ENCODE data around the gene IL1RAP. TPM values are rescaled to one million over a fixed set of nuclear protein-coding genes. Genes with fewer than 3 reads are reported as not detected.

IL1RAP gene
- total and polyA plus RNA-seq, 9 of the 15 experiments (the other 6 are each of a cell fraction or from before 2014, with no cell fraction given): 0.23 to 1.8 (median 0.88) TPM

- FAIRE-seq (no peak), ATAC-seq (no peak), DNase-seq (ENCODE audit: extremely low read depth in 1 of 4, low spot score in 3 of 4) (no peak)
- ChIA-PET POLR2A (no interaction called here), CTCF (ENCODE audit: low intra/inter-chr PET ratio) (no interaction called here)
- Histone ChIP-seq H4K20me1 (replicated peaks; ENCODE audit: control insufficient read depth, insufficient read depth, low read length) (no peaks in the 10 kb centered on the region), H3K4me1 (replicated peaks in 1 of 2; ENCODE audit: control insufficient read depth in 2 of 2, insufficient read depth in 2 of 2, low read length in 2 of 2) (no peaks in the 10 kb centered on the region), H3K27ac (ENCODE audit: extremely low read depth, low read depth, low read length) (no peak overlapping the region), H3K36me3 (ENCODE audit: control insufficient read depth, insufficient read depth, low read length) (no peaks in the 10 kb centered on the region), H3K9ac (ENCODE audit: insufficient read depth in 1 of 2, low read depth in 2 of 2, low read length in 2 of 2) (no peak overlapping the region), H3K4me2 (ENCODE audit: insufficient read depth, low read length) (no peak overlapping the region), H2AFZ (ENCODE audit: low read depth, low read length) (no peak overlapping the region), H3K9me1 (ENCODE audit: control insufficient read depth, insufficient read depth, low read length) (no peaks in the 10 kb centered on the region), H3K4me3 (no peak overlapping the region), H3K27me3 (ENCODE audit: control insufficient read depth in 2 of 2, insufficient read depth in 2 of 2, low read length in 2 of 2) (no peaks in the 10 kb centered on the region), H3K79me2 (ENCODE audit: control insufficient read depth, insufficient read depth, low read length) (no peaks in the 10 kb centered on the region), H3K9me3 (replicated peaks; ENCODE audit: control insufficient read depth, insufficient read depth, low read depth, low read length) (no peaks in the 10 kb centered on the region; the same call in 1 of the 2 replicates)
- BruUV-seq (replicated peaks): no TSS peak
- intact Hi-C loops (cut with micrococcal nuclease) (no loop called here), in situ Hi-C loops (cut with MboI) (no loop called here)
- TF ChIP-seq ELK3 (CRISPR knock-in tag; IDR thresholded peaks at IDR 0.05) (no peak), RBBP5 (IDR thresholded peaks at IDR 0.05; ENCODE audit: borderline replicate concordance, insufficient read depth, low read length, poor library complexity, severe bottlenecking) (no peak), DDX20 (tag; IDR thresholded peaks at IDR 0.05; ENCODE audit: low read depth) (no peak), THRA (IDR thresholded peaks at IDR 0.05) (no peak), WHSC1 (IDR thresholded peaks at IDR 0.05; ENCODE audit: low read length) (no peak), CREM (IDR thresholded peaks at IDR 0.05; ENCODE audit: low read depth) (no peak), SP2 (IDR thresholded peaks at IDR 0.05; ENCODE audit: extremely low read depth, low read depth, low read length, poor library complexity, severe bottlenecking) (no peak)
These were observed 8.8 kb downstream of the IL1RAP start for GRCh38 chr3:190522621-190523222.
